Measurements from ENCODE around the gene UNC5A.

- no peak for TF ChIP-seq SUZ12 (IDR thresholded peaks at IDR 0.05)
- no peak for TF ChIP-seq NFRKB (IDR thresholded peaks at IDR 0.05)
- TF ChIP-seq FOXA1 (IDR thresholded peaks at IDR 0.05): no peak
- TF ChIP-seq ELF4 (IDR thresholded peaks at IDR 0.05): no peak
- TF ChIP-seq SP1 (IDR thresholded peaks at IDR 0.05): no peak
- TF ChIP-seq ARNT (IDR thresholded peaks at IDR 0.05): no peak
- TF ChIP-seq L3MBTL2 (conservative IDR thresholded peaks at IDR 0.05): no peak
- no peak for TF ChIP-seq FOXM1 (IDR thresholded peaks at IDR 0.05; ENCODE audit: borderline replicate concordance)
- TF ChIP-seq BHLHE40 (IDR thresholded peaks at IDR 0.05; ENCODE audit: borderline replicate concordance): no peak
- no peak for TF ChIP-seq ZNF384 (IDR thresholded peaks at IDR 0.05)
- no peak for TF ChIP-seq HDGF (IDR thresholded peaks at IDR 0.05; ENCODE audit: borderline replicate concordance)
- TF ChIP-seq PKNOX1 (IDR thresholded peaks at IDR 0.05): no peak
Measured at GRCh38 chr5:176857216-176857893, 47.0 kb downstream of the UNC5A start.

Data from HEK293T (cell line).